Measurements from ENCODE around the gene PAPPA2. TPM values are rescaled to one million over a fixed set of nuclear protein-coding genes. Genes with fewer than 3 reads are reported as not detected.

PAPPA2 gene
- total RNA-seq, 1 experiment from 2014 or later, result 0.81 TPM

DNA sequence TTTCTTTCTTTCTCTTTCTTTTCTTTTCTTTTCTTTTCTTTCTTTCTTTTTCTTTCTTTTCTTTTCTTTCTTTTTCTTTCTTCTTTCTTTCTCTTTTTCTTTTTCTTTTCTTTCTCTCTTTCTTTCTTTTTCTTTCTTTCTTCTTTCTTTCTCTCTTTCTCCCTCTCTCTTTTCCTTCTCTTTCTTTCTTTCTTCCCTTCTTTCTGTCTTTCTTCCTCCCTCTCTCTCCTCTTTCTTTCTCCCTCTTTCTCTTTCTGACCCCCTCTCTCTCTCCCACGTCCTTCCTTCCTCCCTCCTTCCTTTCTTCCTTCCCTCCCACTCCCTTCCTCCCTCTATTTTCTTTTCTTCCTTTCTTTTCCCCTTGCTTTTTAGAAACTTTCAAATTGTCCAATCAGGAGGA is 333.6 kb downstream of the PAPPA2 start:
- Mint-ChIP-seq H3K9me3 (no peaks in the 10 kb centered on the region), H3K4me3 (no peak overlapping the region), H3K4me1 (peaks cover 8 to 12% of the 10 kb centered on the region in 2 experiments), H3K27ac (peak overlapping the region in 1 of 3 experiments; percentile 72; a peak in 1 of 7 replicates), H3K36me3 (ENCODE audit: insufficient read depth in 1 of 3, low read depth in 3 of 3) (no peaks in the 10 kb centered on the region), H3K27me3 (ENCODE audit: low read depth) (no peaks in the 10 kb centered on the region)
- Histone ChIP-seq H2BK5ac (ENCODE audit: insufficient read length, low read length) (no peak overlapping the region), H3K79me1 (ENCODE audit: insufficient read depth, low read depth, low read length, poor library complexity, severe bottlenecking) (no peaks in the 10 kb centered on the region), H3K23ac (ENCODE audit: insufficient read length, low read depth, low read length) (no peak overlapping the region), H2BK20ac (ENCODE audit: low read depth, low read length, poor library complexity, severe bottlenecking) (no peak overlapping the region), H2AK5ac (ENCODE audit: insufficient read length, low read length) (no peak overlapping the region), H4K5ac (ENCODE audit: insufficient read length, low read depth, low read length) (no peak overlapping the region), H2BK12ac (ENCODE audit: insufficient read length, low read depth, low read length) (no peak overlapping the region), H3K18ac (ENCODE audit: insufficient read length, low read depth, low read length) (no peak overlapping the region), H3K4me2 (ENCODE audit: insufficient read depth, insufficient read length, low read length) (no peak overlapping the region), H3K9ac (ENCODE audit: extremely low read depth, insufficient read length, low read length) (no peak overlapping the region), H2BK120ac (ENCODE audit: low read depth, low read length, poor library complexity, severe bottlenecking) (no peak overlapping the region), H4K8ac (replicated peaks; ENCODE audit: insufficient read length, low read depth, low read length) (no peak overlapping the region), H3K23me2 (ENCODE audit: insufficient read length, low read depth, low read length, poor library complexity, severe bottlenecking) (no peaks in the 10 kb centered on the region), H3K4ac (ENCODE audit: low read depth, low read length) (no peak overlapping the region), H3K9me3 (ENCODE audit: control insufficient read depth, low read depth, low read length) (no peaks in the 10 kb centered on the region), H3K56ac (ENCODE audit: insufficient read length, low read depth, low read length) (no peak overlapping the region), H2AFZ (ENCODE audit: low read length) (no peak overlapping the region), H4K20me1 (ENCODE audit: control insufficient read depth, insufficient read depth, insufficient read length) (no peaks in the 10 kb centered on the region), H2BK15ac (ENCODE audit: low read depth, low read length) (no peak overlapping the region), H3K14ac (ENCODE audit: insufficient read depth, low read length) (no peak overlapping the region), H3K27ac (ENCODE audit: insufficient read length, low read depth, low read length) (no peak overlapping the region), H3K79me2 (ENCODE audit: insufficient read depth, low read length) (no peaks in the 10 kb centered on the region), H4K91ac (ENCODE audit: insufficient read length, low read depth, low read length) (no peak overlapping the region), H3K27me3 (ENCODE audit: insufficient read depth, low read length) (no peaks in the 10 kb centered on the region), H3T11ph (ENCODE audit: low read length) (no peak overlapping the region), H3K4me1 (ENCODE audit: insufficient read depth, low read length) (peaks cover 4% of the 10 kb centered on the region; the same call in 1 of the 2 replicates)
- DNase-seq, result no peak
- TF ChIP-seq, protein P1, sequence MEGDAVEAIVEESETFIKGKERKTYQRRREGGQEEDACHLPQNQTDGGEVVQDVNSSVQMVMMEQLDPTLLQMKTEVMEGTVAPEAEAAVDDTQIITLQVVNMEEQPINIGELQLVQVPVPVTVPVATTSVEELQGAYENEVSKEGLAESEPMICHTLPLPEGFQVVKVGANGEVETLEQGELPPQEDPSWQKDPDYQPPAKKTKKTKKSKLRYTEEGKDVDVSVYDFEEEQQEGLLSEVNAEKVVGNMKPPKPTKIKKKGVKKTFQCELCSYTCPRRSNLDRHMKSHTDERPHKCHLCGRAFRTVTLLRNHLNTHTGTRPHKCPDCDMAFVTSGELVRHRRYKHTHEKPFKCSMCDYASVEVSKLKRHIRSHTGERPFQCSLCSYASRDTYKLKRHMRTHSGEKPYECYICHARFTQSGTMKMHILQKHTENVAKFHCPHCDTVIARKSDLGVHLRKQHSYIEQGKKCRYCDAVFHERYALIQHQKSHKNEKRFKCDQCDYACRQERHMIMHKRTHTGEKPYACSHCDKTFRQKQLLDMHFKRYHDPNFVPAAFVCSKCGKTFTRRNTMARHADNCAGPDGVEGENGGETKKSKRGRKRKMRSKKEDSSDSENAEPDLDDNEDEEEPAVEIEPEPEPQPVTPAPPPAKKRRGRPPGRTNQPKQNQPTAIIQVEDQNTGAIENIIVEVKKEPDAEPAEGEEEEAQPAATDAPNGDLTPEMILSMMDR (conservative IDR thresholded peaks at IDR 0.05), result no peak
- no CpG with 5 or more reads among the region's 1 CpG for WGBS (ENCODE audit: extremely low coverage, insufficient read length, low lambda C conversion rate)
